Brain microvascular endothelial cell (primary cell): Measurements from ENCODE around the gene SLC7A6OS.

Experiments used
- DNase-seq: peaks from one replicate; pipeline ENCODE4 v3.0.0-alpha.2; 2020
- H3K27ac ChIP-seq: fragments of 250-450 bp; sonication (Bioruptor Pico); 2 replicates; pipeline ENCODE4 v1.5.1; 2020; ENCODE audit warnings: mild to moderate bottlenecking, moderate library complexity
- H3K27me3 ChIP-seq: fragments of 250-450 bp; sonication (Bioruptor Pico); replicated peaks from 2 replicates; pipeline ENCODE4 v1.5.1; 2020; ENCODE audit warnings: mild to moderate bottlenecking
- H3K36me3 ChIP-seq: fragments of 250-450 bp; sonication (Bioruptor Pico); replicated peaks from 2 replicates; pipeline ENCODE4 v1.5.1; 2020; ENCODE audit warnings: mild to moderate bottlenecking
- H3K4me3 ChIP-seq: 2 replicates; pipeline ENCODE4 v1.5.1; 2011; ENCODE audit warnings: low read depth, mild to moderate bottlenecking, control low read depth, low read length, moderate library complexity
- in situ Hi-C: cut with HindIII; loops from 2 replicates; pipeline ENCODE4 v1.10.0; 2017; ENCODE audit warnings: low sequenced_read_pairs, low pct_ligation_motif_present
- TF ChIP-seq, protein P1 (sequence below): IDR thresholded peaks from 2 replicates; pipeline ENCODE4 v1.5.1; 2011; ENCODE audit warnings: low read depth, mild to moderate bottlenecking, moderate library complexity, low read length, control low read depth, inconsistent platforms; ENCODE audit errors: missing control alignments

Gene SLC7A6OS

DNA sequence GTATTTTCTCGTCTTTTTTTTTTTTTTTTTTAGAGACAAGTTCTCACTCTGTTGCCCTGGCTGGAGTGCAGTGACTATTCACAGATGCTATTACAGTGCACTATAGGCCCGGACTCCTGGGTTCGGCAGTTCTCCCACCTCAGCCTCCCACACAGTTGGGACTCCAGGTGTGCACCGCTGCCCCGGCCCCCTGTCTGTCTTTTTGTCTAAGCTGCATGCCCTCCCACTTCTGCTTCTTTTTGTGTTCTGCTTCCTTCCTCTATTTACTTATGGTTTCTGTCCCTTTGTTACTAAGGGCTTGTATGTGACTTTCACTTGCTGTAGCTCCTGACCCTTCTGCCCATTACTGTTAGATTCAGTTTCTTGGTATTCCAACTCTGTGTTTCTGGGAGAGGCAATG is 25.9 kb downstream of the SLC7A6OS start:
- Histone ChIP-seq H3K27me3 (no peaks in the 10 kb centered on the region), H3K4me3 (no peak overlapping the region), H3K27ac (no peak overlapping the region), H3K36me3 (peaks cover 36% of the 10 kb centered on the region)
- DNase-seq, result no peak
- in situ Hi-C loops, result no loop called here
- TF ChIP-seq, protein P1, sequence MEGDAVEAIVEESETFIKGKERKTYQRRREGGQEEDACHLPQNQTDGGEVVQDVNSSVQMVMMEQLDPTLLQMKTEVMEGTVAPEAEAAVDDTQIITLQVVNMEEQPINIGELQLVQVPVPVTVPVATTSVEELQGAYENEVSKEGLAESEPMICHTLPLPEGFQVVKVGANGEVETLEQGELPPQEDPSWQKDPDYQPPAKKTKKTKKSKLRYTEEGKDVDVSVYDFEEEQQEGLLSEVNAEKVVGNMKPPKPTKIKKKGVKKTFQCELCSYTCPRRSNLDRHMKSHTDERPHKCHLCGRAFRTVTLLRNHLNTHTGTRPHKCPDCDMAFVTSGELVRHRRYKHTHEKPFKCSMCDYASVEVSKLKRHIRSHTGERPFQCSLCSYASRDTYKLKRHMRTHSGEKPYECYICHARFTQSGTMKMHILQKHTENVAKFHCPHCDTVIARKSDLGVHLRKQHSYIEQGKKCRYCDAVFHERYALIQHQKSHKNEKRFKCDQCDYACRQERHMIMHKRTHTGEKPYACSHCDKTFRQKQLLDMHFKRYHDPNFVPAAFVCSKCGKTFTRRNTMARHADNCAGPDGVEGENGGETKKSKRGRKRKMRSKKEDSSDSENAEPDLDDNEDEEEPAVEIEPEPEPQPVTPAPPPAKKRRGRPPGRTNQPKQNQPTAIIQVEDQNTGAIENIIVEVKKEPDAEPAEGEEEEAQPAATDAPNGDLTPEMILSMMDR, result no peak

DNA sequence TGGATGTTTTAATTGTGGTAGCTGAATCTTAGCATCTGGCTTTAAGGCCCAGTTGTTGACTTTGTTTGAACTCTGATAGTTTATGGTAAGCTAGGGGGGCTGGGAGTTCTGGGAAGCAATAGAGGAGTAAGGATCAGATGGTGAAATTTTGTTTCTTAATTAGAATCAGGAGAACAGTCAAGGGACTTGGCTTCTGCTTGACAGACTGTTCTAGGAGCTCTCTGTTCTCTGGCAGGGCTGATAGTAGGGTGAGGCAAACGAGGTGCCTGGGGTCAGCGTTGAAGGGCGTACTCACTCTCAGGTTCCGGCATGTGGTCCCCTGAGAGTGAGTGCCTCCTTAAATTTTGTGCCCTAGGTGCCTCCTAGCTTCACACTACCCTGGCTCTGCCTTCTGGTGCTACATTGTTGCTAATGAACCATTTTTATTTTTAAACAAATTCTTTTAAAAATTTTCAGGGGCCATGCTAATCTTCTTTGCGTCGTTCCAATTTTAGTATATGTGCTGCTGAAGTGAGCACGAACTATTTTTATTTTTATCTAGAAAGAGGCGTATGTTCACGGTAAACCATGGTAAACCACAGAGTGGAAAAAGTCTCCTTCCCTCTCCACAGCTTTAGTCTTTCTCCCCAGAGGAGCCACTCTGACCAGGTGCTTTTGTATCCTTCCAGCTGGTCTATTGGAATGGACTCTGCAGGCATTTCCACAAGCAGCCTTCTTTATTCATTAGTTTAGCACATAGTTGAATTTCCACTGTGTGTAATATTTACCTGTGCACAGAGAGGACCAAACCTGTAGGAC is 26.7 kb downstream of the SLC7A6OS start:
- TF ChIP-seq, protein P1, result no peak
- no peak overlapping the region for H3K27ac ChIP-seq
- H3K4me3 ChIP-seq, result no peak overlapping the region
- DNase-seq, result no peak
- no peaks in the 10 kb centered on the region for H3K27me3 ChIP-seq
- H3K36me3 ChIP-seq, result peaks cover 41% of the 10 kb centered on the region
- in situ Hi-C loops, result no loop called here

DNA sequence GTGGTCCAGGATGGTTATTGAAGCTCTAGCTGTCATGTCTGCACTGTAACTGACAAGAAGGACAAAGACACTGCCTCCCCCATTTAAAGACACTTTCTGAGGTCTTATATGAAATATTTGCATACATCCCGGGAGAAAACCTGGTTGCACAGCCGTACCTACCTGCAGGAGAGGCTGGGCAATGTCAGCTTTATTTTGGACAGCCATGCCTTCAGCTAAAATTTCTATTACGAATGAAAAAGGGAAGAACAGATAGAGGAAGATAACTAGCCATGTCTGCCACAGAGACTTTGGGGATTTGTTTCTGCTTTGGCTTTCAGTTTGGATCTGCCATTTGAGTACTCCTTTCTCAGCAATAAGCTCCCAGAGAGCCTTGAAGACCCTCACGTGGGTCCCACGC is 27.4 kb downstream of the SLC7A6OS start:
- no peak overlapping the region for H3K4me3 ChIP-seq
- TF ChIP-seq, protein P1, result no peak
- no peak overlapping the region for H3K27ac ChIP-seq
- peaks cover 41% of the 10 kb centered on the region for H3K36me3 ChIP-seq
- no peaks in the 10 kb centered on the region for H3K27me3 ChIP-seq
- in situ Hi-C loops, result no loop called here
- no peak for DNase-seq

DNA sequence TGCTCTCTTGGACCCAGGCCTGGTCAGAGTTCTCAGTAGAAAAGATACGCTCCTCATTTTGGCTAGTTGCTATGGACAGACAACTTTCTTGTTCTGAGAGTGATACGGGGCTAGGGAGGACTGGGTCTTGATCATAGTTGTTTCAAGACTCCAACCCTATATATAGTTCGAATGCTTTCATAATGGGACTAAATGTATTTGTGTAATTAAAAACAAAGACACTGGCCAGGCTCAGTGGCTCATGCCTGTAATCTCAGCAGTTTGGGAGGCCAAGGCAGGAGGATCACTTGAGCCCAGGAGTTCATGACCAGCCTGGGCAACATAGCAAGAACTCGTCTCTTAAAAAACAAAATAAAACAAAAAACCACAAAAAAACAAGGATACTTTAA is 28.7 kb downstream of the SLC7A6OS start:
- no peaks in the 10 kb centered on the region for H3K27me3 ChIP-seq
- H3K36me3 ChIP-seq, result peaks cover 41% of the 10 kb centered on the region
- in situ Hi-C loops, result no loop called here
- DNase-seq, result no peak
- TF ChIP-seq, protein P1, result no peak
- no peak overlapping the region for H3K27ac ChIP-seq
- no peak overlapping the region for H3K4me3 ChIP-seq

DNA sequence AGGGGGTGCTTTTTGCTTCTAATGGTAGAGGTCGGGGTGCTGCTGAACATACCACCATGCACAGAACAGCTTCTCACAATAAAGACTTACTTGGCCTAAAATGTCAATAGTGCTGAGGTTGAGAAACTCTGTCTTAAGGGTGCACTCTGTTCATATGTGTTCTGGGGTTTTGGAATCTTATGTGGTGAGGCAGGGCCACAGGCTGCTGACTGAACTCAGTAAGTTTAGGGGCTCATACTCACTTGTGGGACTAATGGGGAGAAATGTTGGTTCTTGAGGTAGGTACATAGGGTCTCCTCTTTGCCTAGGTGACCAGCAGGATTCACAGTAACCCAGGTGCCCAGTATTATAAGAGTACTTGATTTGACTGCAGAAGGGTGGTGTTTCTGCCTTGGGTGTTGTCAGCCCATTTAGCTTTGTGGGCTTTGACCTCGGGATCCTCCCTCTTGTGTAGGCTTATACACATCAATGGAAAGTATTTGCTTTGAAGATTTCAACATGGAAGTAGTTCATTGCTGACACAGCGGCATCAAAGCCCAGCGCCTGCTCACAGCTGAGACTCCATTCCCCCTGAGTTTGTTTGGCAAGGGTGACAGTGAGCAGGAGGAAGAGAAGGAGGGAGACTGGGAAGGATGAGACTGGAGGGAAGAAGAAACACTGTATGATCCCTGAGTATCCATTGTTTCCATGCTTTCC is 29.2 kb downstream of the SLC7A6OS start:
- Histone ChIP-seq H3K36me3 (peaks cover 38% of the 10 kb centered on the region), H3K27ac (no peak overlapping the region), H3K27me3 (no peaks in the 10 kb centered on the region), H3K4me3 (no peak overlapping the region)
- DNase-seq, result no peak
- TF ChIP-seq, protein P1, result no peak
- in situ Hi-C loops, result no loop called here
